WTC11 (cell line): ENCODE measurements around the gene RIMBP2.

Experiments used
- CBFB ChIP-seq: sonication (generic); formaldehyde crosslinking; IDR thresholded peaks from 2 replicates; pipeline ENCODE4 v1.8.1; 2022; ENCODE audit warnings: mild to moderate bottlenecking, low read depth, missing genetic modification reagents
- CDX4 ChIP-seq: fragments of 250-450 bp; sonication (Bioruptor Pico); IDR thresholded peaks from 2 replicates; pipeline ENCODE4 v1.9.0; 2021; ENCODE audit warnings: moderate library complexity, mild to moderate bottlenecking, inconsistent platforms, borderline replicate concordance
- CREB1 ChIP-seq: sonication (generic); formaldehyde crosslinking; IDR thresholded peaks from 2 replicates; pipeline ENCODE4 v1.8.0; 2023; ENCODE audit warnings: mild to moderate bottlenecking, missing genetic modification reagents
- CTCF ChIP-seq: fragments of 200-600 bp; IDR thresholded peaks from 2 replicates; pipeline ENCODE4 v1.8.0; 2022; ENCODE audit warnings: antibody characterized with exemption
- IRF2 ChIP-seq: sonication (generic); formaldehyde crosslinking; IDR thresholded peaks from 2 replicates; pipeline ENCODE4 v1.8.0; 2022; ENCODE audit warnings: low read depth, missing genetic modification reagents, borderline replicate concordance
- KAT7 ChIP-seq: sonication (generic); formaldehyde crosslinking; IDR thresholded peaks from 2 replicates; pipeline ENCODE4 v1.8.1; 2023; ENCODE audit warnings: missing genetic modification reagents, mild to moderate bottlenecking, borderline replicate concordance
- MYBL2 ChIP-seq: sonication (generic); formaldehyde crosslinking; IDR thresholded peaks from 2 replicates; pipeline ENCODE4 v1.8.1; 2023; ENCODE audit warnings: mild to moderate bottlenecking, moderate library complexity, missing genetic modification reagents
- PRDM15 ChIP-seq: sonication (generic); formaldehyde crosslinking; IDR thresholded peaks from 2 replicates; pipeline ENCODE4 v1.8.0; 2022; ENCODE audit warnings: missing genetic modification reagents
- SP1 ChIP-seq: sonication (generic); formaldehyde crosslinking; conservative IDR thresholded peaks from 2 replicates; pipeline ENCODE4 v1.8.1; 2022; ENCODE audit warnings: missing genetic modification reagents
- TF ChIP-seq, protein P1 (sequence below): sonication (generic); formaldehyde crosslinking; IDR thresholded peaks from 2 replicates; pipeline ENCODE4 v1.8.0; 2022; ENCODE audit warnings: mild to moderate bottlenecking, missing genetic modification reagents

DNA sequence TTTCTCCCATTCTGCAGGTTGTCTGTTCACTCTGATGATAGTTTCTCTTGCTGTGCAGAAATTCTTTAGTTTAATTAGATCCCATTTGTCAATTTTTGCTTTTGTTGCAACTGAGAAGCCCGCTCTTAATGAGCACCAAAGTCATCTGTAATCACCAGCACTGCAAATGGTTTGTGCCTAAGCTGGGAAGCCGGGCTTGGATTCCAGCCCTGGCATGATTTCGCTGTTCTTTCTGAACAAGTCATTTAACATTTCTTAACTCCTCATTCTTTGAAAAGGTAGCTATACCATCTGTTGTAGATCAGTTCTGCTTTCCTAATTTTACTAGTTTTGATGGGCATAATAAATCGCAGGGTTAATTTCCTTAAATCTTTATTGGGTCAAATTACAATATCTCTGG, 346.3 kb downstream of the RIMBP2 start:
- no peak for TF ChIP-seq CTCF
- TF ChIP-seq IRF2: no peak
- TF ChIP-seq KAT7 (CRISPR knock-in tag): no peak
- TF ChIP-seq, protein P1, sequence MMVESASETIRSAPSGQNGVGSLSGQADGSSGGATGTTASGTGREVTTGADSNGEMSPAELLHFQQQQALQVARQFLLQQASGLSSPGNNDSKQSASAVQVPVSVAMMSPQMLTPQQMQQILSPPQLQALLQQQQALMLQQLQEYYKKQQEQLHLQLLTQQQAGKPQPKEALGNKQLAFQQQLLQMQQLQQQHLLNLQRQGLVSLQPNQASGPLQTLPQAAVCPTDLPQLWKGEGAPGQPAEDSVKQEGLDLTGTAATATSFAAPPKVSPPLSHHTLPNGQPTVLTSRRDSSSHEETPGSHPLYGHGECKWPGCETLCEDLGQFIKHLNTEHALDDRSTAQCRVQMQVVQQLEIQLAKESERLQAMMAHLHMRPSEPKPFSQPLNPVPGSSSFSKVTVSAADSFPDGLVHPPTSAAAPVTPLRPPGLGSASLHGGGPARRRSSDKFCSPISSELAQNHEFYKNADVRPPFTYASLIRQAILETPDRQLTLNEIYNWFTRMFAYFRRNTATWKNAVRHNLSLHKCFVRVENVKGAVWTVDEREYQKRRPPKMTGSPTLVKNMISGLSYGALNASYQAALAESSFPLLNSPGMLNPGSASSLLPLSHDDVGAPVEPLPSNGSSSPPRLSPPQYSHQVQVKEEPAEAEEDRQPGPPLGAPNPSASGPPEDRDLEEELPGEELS (CRISPR knock-in tag): no peak
- no peak for TF ChIP-seq MYBL2 (CRISPR knock-in tag)
- TF ChIP-seq CBFB: no peak
- TF ChIP-seq PRDM15: no peak
- no peak for TF ChIP-seq SP1 (CRISPR knock-in tag)
- no peak for TF ChIP-seq CDX4 (CRISPR knock-in tag)
- TF ChIP-seq CREB1: no peak
